GM12875 (cell line): ENCODE measurements around the gene ZDHHC3.

Experiments used
- H3K4me3 ChIP-seq: one replicate; pipeline ENCODE4 v1.5.1; 2011; ENCODE audit warnings: low read depth, low read length, control low read depth
- TF ChIP-seq, protein P1 (sequence below): IDR thresholded peaks from 2 replicates; pipeline ENCODE4 v1.5.1; 2011; ENCODE audit warnings: low read depth, mild to moderate bottlenecking, control low read depth, inconsistent platforms, low read length, moderate library complexity, borderline replicate concordance; ENCODE audit not compliant: insufficient read depth

Gene ZDHHC3

DNA sequence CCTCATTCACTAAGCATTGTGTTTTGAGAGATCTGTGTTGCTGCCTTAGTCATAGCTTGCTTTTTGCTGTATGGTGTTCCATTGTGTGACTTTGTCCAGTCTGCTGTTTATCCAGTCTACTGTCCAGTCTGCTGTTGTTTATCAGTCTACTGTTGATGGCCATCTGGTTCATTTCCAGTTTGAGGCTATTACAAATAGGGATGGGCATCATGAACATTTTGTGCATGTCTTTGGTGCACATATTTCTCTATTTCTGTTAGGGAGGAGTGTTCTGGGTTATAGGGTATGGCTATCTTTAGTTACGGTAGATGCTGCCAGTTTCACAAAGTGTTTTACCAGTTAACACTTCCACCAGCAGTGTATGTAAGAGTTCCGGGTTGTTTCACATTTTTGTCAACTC, 27.9 kb upstream of the ZDHHC3 start:
- no peak overlapping the region for H3K4me3 ChIP-seq
- TF ChIP-seq, protein P1, sequence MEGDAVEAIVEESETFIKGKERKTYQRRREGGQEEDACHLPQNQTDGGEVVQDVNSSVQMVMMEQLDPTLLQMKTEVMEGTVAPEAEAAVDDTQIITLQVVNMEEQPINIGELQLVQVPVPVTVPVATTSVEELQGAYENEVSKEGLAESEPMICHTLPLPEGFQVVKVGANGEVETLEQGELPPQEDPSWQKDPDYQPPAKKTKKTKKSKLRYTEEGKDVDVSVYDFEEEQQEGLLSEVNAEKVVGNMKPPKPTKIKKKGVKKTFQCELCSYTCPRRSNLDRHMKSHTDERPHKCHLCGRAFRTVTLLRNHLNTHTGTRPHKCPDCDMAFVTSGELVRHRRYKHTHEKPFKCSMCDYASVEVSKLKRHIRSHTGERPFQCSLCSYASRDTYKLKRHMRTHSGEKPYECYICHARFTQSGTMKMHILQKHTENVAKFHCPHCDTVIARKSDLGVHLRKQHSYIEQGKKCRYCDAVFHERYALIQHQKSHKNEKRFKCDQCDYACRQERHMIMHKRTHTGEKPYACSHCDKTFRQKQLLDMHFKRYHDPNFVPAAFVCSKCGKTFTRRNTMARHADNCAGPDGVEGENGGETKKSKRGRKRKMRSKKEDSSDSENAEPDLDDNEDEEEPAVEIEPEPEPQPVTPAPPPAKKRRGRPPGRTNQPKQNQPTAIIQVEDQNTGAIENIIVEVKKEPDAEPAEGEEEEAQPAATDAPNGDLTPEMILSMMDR: no peak

- no peak overlapping the region for H3K4me3 ChIP-seq
- TF ChIP-seq, protein P1: no peak
These were observed 27.4 kb upstream of the ZDHHC3 start for GRCh38 chr3:45003406-45003805.

GRCh38 chr3:45002720-45003119, 26.7 kb upstream of the ZDHHC3 start:
- H3K4me3 ChIP-seq: no peak overlapping the region
- TF ChIP-seq, protein P1: no peak

GRCh38 chr3:45002139-45002660, 26.2 kb upstream of the ZDHHC3 start:
- no peak overlapping the region for H3K4me3 ChIP-seq
- TF ChIP-seq, protein P1: no peak

- no peak overlapping the region for H3K4me3 ChIP-seq
- TF ChIP-seq, protein P1: no peak
These were observed 25.8 kb upstream of the ZDHHC3 start for GRCh38 chr3:45001738-45002137.

- TF ChIP-seq, protein P1: no peak
- no peak overlapping the region for H3K4me3 ChIP-seq
These were observed 24.8 kb upstream of the ZDHHC3 start for GRCh38 chr3:45000823-45001222.

GRCh38 chr3:44999782-45000181, 23.8 kb upstream of the ZDHHC3 start:
- H3K4me3 ChIP-seq: no peak overlapping the region
- TF ChIP-seq, protein P1: no peak
